IMR-90 (cell line): ENCODE results near the gene MAGI3. TPM values are rescaled to one million over a fixed set of nuclear protein-coding genes. Genes with fewer than 3 reads are reported as not detected.

ENCODE experiments used
- ATAC-seq: fragments of 200-7000 bp; cut with Tn5 transposase; 2 replicates; pipeline ENCODE4 v1.9.1; 2020; ENCODE audit warnings: low read depth, mild to moderate bottlenecking, moderate library complexity
- BruUV-seq: library from RNA; stranded (reverse); fragments of 400-500 nt; replicated peaks from 2 replicates; lab custom pipeline; 2021; lab: Mats Ljungman, UMichigan
- CTCF ChIA-PET: fragments of 300-600 bp; formaldehyde crosslinking; extraction: SDS; loops from one replicate; lab custom pipeline; 2021; ENCODE audit warnings: antibody characterized with exemption; lab: Yijun Ruan, JAX
- POLR2A ChIA-PET: fragments of 300-600 bp; sonication (Branson Sonifier 250); formaldehyde crosslinking; loops from one replicate; lab custom pipeline; 2022; ENCODE audit warnings: antibody characterized with exemption; ENCODE audit not compliant: unreplicated experiment; lab: Charles Lee
- DNase-seq: peaks from one replicate; pipeline ENCODE4 v3.0.0; 2013
- H2AFZ ChIP-seq: replicated peaks from 2 replicates; pipeline ENCODE3; 2013; ENCODE audit warnings: low read length, mild to moderate bottlenecking; ENCODE audit not compliant: poor library complexity
- H2AK5ac ChIP-seq: 2 replicates; pipeline ENCODE4 v1.6.1; 2013; ENCODE audit warnings: low read depth, low read length, inconsistent platforms
- H2AK9ac ChIP-seq: replicated peaks from 2 replicates; pipeline ENCODE3; 2013; ENCODE audit warnings: mild to moderate bottlenecking, low read depth, low read length, moderate library complexity; ENCODE audit not compliant: poor library complexity
- H2BK120ac ChIP-seq: 2 replicates; pipeline ENCODE4 v1.6.1; 2013; ENCODE audit warnings: low read depth, low read length, inconsistent platforms
- H2BK15ac ChIP-seq: 3 replicates; pipeline ENCODE4 v1.6.1; 2013; ENCODE audit warnings: low read depth, low read length, inconsistent platforms
- H2BK20ac ChIP-seq: 2 replicates; pipeline ENCODE4 v1.6.1; 2013; ENCODE audit warnings: low read depth, mild to moderate bottlenecking, inconsistent platforms, low read length, moderate library complexity
- H2BK5ac ChIP-seq: 2 replicates; pipeline ENCODE4 v1.6.1; 2013; ENCODE audit warnings: mild to moderate bottlenecking, low read depth, low read length, inconsistent platforms; ENCODE audit not compliant: poor library complexity, severe bottlenecking
- H3K14ac ChIP-seq: replicated peaks from 2 replicates; pipeline ENCODE4 v1.6.1; 2013; ENCODE audit warnings: low read depth, low read length, inconsistent platforms
- H3K18ac ChIP-seq: 2 replicates; pipeline ENCODE4 v1.6.1; 2013; ENCODE audit warnings: low read depth, low read length, control low read depth
- H3K23ac ChIP-seq: 2 replicates; pipeline ENCODE4 v1.6.1; 2013; ENCODE audit warnings: low read depth, low read length, inconsistent platforms
- H3K27ac ChIP-seq: 2 replicates; pipeline ENCODE4 v1.5.1; 2013; ENCODE audit warnings: mild to moderate bottlenecking, control low read depth, low read length; ENCODE audit not compliant: insufficient read depth
- H3K27me3 ChIP-seq: 2 replicates; pipeline ENCODE4 v1.6.1; 2013; ENCODE audit warnings: low read length; ENCODE audit not compliant: control insufficient read depth, insufficient read depth
- H3K36me3 ChIP-seq: 2 replicates; pipeline ENCODE4 v1.6.1; 2013; ENCODE audit warnings: low read length, mixed read lengths; ENCODE audit not compliant: control insufficient read depth, insufficient read depth
- H3K4ac ChIP-seq: 2 replicates; pipeline ENCODE4 v1.6.1; 2013; ENCODE audit warnings: low read depth, low read length, inconsistent platforms
- H3K4me1 ChIP-seq: 2 replicates; pipeline ENCODE4 v1.6.1; 2013; ENCODE audit warnings: low read length, mixed read lengths; ENCODE audit not compliant: control insufficient read depth, insufficient read depth
- H3K4me2 ChIP-seq: 2 replicates; pipeline ENCODE4 v1.6.1; 2013; ENCODE audit warnings: low read depth, mild to moderate bottlenecking, control low read depth, low read length, moderate library complexity
- H3K4me3 ChIP-seq: 2 replicates; pipeline ENCODE4 v1.5.1; 2013; ENCODE audit warnings: low read depth, mild to moderate bottlenecking, control low read depth, low read length, moderate library complexity; ENCODE audit not compliant: insufficient read depth
- H3K56ac ChIP-seq: 2 replicates; pipeline ENCODE4 v1.6.1; 2013; ENCODE audit warnings: low read length, inconsistent platforms; ENCODE audit not compliant: insufficient read depth; ENCODE audit errors: extremely low read depth
- H3K79me1 ChIP-seq, 2 experiments: 2 replicates each; pipeline ENCODE4 v1.6.1; 2013; ENCODE audit warnings: low read length in 2 of 2, inconsistent platforms in 1 of 2, low read depth in 1 of 2
- H3K9ac ChIP-seq: 2 replicates; pipeline ENCODE4 v1.6.1; 2013; ENCODE audit warnings: low read depth, low read length, control low read depth
- H3K9me1 ChIP-seq: 2 replicates; pipeline ENCODE4 v1.6.1; 2013; ENCODE audit warnings: low read length, inconsistent platforms; ENCODE audit not compliant: insufficient read depth
- H3K9me3 ChIP-seq: 2 replicates; pipeline ENCODE4 v1.6.1; 2013; ENCODE audit warnings: low read length; ENCODE audit not compliant: control insufficient read depth, insufficient read depth
- H4K20me1 ChIP-seq: 2 replicates; pipeline ENCODE4 v1.6.1; 2013; ENCODE audit warnings: low read length, inconsistent platforms; ENCODE audit not compliant: insufficient read depth
- H4K5ac ChIP-seq: 2 replicates; pipeline ENCODE4 v1.6.1; 2013; ENCODE audit warnings: mild to moderate bottlenecking, low read depth, low read length, control low read depth
- H4K8ac ChIP-seq, 2 experiments: 2 replicates each; pipeline ENCODE4 v1.6.1; 2013; ENCODE audit warnings: low read depth in 2 of 2, low read length in 2 of 2, control low read depth in 1 of 2, inconsistent platforms in 1 of 2
- H4K91ac ChIP-seq: 2 replicates; pipeline ENCODE4 v1.6.1; 2013; ENCODE audit warnings: low read depth, low read length, inconsistent platforms; ENCODE audit not compliant: insufficient read depth
- BHLHE40 ChIP-seq: fragments of 150-350 bp; IDR thresholded peaks from 2 replicates; pipeline ENCODE4 v1.6.1; 2016; ENCODE audit warnings: mild to moderate bottlenecking, low read depth, low read length
- CEBPB ChIP-seq: IDR thresholded peaks from 2 replicates; pipeline ENCODE4 v1.6.1; 2012; ENCODE audit warnings: low read depth, low read length, improper control_type of control experiment
- CHD1 ChIP-seq: IDR thresholded peaks from 2 replicates; pipeline ENCODE4 v1.6.1; 2012; ENCODE audit warnings: low read depth, low read length, improper control_type of control experiment
- MAFK ChIP-seq: IDR thresholded peaks from 2 replicates; pipeline ENCODE4 v1.6.1; 2012; ENCODE audit warnings: low read depth, low read length, improper control_type of control experiment
- MXI1 ChIP-seq: IDR thresholded peaks from 2 replicates; pipeline ENCODE4 v1.6.1; 2012; ENCODE audit warnings: low read depth, mild to moderate bottlenecking, low read length, moderate library complexity, borderline replicate concordance
- NFE2L2 ChIP-seq: fragments of 150-350 bp; IDR thresholded peaks from 2 replicates; pipeline ENCODE4 v1.6.1; 2016; ENCODE audit warnings: low read depth, mild to moderate bottlenecking, low read length
- POLR2A ChIP-seq: IDR thresholded peaks from 2 replicates; pipeline ENCODE4 v1.6.1; 2012; ENCODE audit warnings: mild to moderate bottlenecking, low read depth, low read length
- RCOR1 ChIP-seq: IDR thresholded peaks from 2 replicates; pipeline ENCODE4 v1.6.1; 2012; ENCODE audit warnings: mild to moderate bottlenecking, low read length, improper control_type of control experiment; ENCODE audit not compliant: insufficient replicate concordance
- RFX5 ChIP-seq: IDR thresholded peaks from 2 replicates; pipeline ENCODE4 v1.8.0; 2012; ENCODE audit warnings: low read depth, mild to moderate bottlenecking, low read length, moderate library complexity
- SMC3 ChIP-seq: fragments of 150-350 bp; IDR thresholded peaks from 2 replicates; pipeline ENCODE4 v1.6.1; 2016; ENCODE audit warnings: low read depth, mild to moderate bottlenecking, antibody characterized with exemption, low read length, moderate library complexity
- WGBS, 2 experiments: methylation state at CpG; one replicate each; pipeline versions ENCODE4 v1.1.5 to v1.1.7; 2013; ENCODE audit warnings: missing lambda C conversion rate in 2 of 2; ENCODE audit not compliant: insufficient read length in 1 of 2; ENCODE audit errors: extremely low coverage in 2 of 2; 5-methylcytosine and 5-hydroxymethylcytosine counted together
- dilution Hi-C: fragments of 300-500 bp; cut with HindIII; formaldehyde crosslinking; loops from one replicate; pipeline ENCODE4 v1.14.3; 2018; ENCODE audit warnings: low sequenced_read_pairs; ENCODE audit not compliant: unreplicated experiment
- in situ Hi-C: fragments of 300-500 bp; cut with MboI; formaldehyde crosslinking; loops from 3 replicates; pipeline ENCODE4 v1.14.3; 2019; ENCODE audit warnings: low sequenced_read_pairs, inconsistent platforms, mixed read lengths
- intact Hi-C: fragments of 100-400 bp; cut with micrococcal nuclease; formaldehyde crosslinking; loops from 2 replicates; pipeline ENCODE4 v1.10.0; 2022
- polyA plus RNA-seq, 3 experiments: library from polyadenylated mRNA; depleted of rRNA; stranded (reverse); fragments of >200 nt; gene quantifications; 2 replicates each; pipeline ENCODE4 v1.2.3, GENCODE V29; 2012; ENCODE audit warnings: low replicate concordance in 1 of 3
- total RNA-seq: library from RNA; depleted of rRNA; stranded (reverse); fragments of >200 nt; gene quantifications from 2 replicates; pipeline ENCODE4 v1.2.3, GENCODE V29; 2012
- TF ChIP-seq, protein P1 (sequence below): fragments of 150-350 bp; IDR thresholded peaks from 2 replicates; pipeline ENCODE4 v1.6.1; 2016; ENCODE audit warnings: low read depth, mild to moderate bottlenecking, low read length, moderate library complexity, borderline replicate concordance
- TF ChIP-seq, protein P2 (sequence below): conservative IDR thresholded peaks from 2 replicates; pipeline ENCODE4 v1.5.1; 2012; ENCODE audit warnings: mild to moderate bottlenecking, low read depth, low read length, improper control_type of control experiment

MAGI3 gene
- total and polyA plus RNA-seq, 2 of the 4 experiments (the other 2 are of a cell fraction): 2.5 to 8.8 TPM

- Histone ChIP-seq H2BK15ac (no peak overlapping the region), H3K4me3 (no peak overlapping the region), H3K4me1 (no peaks in the 10 kb centered on the region), H4K8ac (no peak overlapping the region), H3K23ac (no peak overlapping the region), H2BK120ac (no peak overlapping the region), H3K79me1 (no peaks in the 10 kb centered on the region; a peak in 2 of 4 replicates), H3K14ac (no peak overlapping the region), H2AFZ (no peak overlapping the region), H3K4ac (no peak overlapping the region), H3K9ac (no peak overlapping the region), H3K36me3 (no peaks in the 10 kb centered on the region), H2BK5ac (no peak overlapping the region), H4K5ac (no peak overlapping the region), H3K27me3 (no peaks in the 10 kb centered on the region), H2AK5ac (no peak overlapping the region), H4K91ac (no peak overlapping the region), H3K56ac (no peak overlapping the region), H3K4me2 (no peak overlapping the region), H3K9me1 (no peaks in the 10 kb centered on the region), H3K27ac (no peak overlapping the region), H2AK9ac (no peak overlapping the region), H3K18ac (no peak overlapping the region), H3K9me3 (no peaks in the 10 kb centered on the region), H4K20me1 (no peaks in the 10 kb centered on the region), H2BK20ac (no peak overlapping the region)
- dilution Hi-C loops: no loop called here
- ChIA-PET POLR2A (no interaction called here), CTCF (no interaction called here)
- in situ Hi-C loops: no loop called here
- WGBS, 2 experiments: no CpG with 5 or more reads among the region's 2 CpGs
- ATAC-seq (no peak), DNase-seq (peak; percentile 7)
- intact Hi-C loops: loop anchor here (5.0 kb wide), 1 partner anchor 32 kb away; no protein-coding TSS in a partner anchor
- no TSS peak for BruUV-seq
- TF ChIP-seq, protein P1, sequence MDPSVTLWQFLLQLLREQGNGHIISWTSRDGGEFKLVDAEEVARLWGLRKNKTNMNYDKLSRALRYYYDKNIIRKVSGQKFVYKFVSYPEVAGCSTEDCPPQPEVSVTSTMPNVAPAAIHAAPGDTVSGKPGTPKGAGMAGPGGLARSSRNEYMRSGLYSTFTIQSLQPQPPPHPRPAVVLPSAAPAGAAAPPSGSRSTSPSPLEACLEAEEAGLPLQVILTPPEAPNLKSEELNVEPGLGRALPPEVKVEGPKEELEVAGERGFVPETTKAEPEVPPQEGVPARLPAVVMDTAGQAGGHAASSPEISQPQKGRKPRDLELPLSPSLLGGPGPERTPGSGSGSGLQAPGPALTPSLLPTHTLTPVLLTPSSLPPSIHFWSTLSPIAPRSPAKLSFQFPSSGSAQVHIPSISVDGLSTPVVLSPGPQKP: no peak
- TF ChIP-seq MXI1 (no peak), RCOR1 (no peak), RFX5 (no peak), NFE2L2 (no peak), POLR2A (no peak), BHLHE40 (no peak), CEBPB (no peak), CHD1 (no peak), SMC3 (no peak), MAFK (no peak)
- TF ChIP-seq, protein P2, sequence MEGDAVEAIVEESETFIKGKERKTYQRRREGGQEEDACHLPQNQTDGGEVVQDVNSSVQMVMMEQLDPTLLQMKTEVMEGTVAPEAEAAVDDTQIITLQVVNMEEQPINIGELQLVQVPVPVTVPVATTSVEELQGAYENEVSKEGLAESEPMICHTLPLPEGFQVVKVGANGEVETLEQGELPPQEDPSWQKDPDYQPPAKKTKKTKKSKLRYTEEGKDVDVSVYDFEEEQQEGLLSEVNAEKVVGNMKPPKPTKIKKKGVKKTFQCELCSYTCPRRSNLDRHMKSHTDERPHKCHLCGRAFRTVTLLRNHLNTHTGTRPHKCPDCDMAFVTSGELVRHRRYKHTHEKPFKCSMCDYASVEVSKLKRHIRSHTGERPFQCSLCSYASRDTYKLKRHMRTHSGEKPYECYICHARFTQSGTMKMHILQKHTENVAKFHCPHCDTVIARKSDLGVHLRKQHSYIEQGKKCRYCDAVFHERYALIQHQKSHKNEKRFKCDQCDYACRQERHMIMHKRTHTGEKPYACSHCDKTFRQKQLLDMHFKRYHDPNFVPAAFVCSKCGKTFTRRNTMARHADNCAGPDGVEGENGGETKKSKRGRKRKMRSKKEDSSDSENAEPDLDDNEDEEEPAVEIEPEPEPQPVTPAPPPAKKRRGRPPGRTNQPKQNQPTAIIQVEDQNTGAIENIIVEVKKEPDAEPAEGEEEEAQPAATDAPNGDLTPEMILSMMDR: no peak
These were observed 189.1 kb downstream of the MAGI3 start for GRCh38 chr1:113579256-113580018.
